GM21390 (cell line): Measurements from ENCODE around the gene CTH.
"Not testable (repeated sequence)": the region's sequence is repeated elsewhere in the genome, so short reads cannot be mapped to it uniquely, and the experiment has no call there.

Experiments
- ATAC-seq: cut with Tn5 transposase; IDR thresholded peaks from one replicate; pipeline ENCODE4 v1.9.1; 2021; ENCODE audit not compliant: unreplicated experiment

Gene CTH

DNA sequence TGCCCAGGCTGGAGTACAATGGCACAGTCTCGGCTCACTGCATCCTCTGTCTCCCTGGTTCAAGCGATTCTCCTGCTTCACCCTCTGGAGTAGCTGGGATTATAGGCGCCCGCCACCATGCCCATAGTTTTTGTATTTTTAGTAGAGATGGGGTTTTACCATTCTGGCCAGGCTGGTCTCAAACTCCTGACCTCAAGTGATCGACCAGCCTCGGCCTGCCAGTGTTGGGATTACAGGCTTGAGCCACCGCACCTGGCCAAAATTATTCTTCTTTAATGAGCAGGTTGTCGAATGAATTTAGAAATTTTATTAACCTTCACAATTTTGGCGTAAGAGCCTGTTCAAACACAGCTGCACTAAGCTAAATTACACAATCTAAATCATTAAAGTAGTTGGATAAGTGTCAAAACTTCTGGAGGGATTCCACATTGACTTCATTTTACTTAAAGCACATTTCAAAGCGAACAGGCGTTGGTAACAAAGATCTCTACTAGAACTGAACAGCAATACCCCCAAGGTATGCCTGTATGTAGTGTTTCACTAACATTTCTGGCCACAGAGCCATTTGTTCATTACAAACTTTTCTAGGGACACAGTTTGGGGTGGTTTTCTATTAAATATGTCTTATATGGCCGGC is 5.2 kb upstream of the CTH start:
- ATAC-seq = no peak

DNA sequence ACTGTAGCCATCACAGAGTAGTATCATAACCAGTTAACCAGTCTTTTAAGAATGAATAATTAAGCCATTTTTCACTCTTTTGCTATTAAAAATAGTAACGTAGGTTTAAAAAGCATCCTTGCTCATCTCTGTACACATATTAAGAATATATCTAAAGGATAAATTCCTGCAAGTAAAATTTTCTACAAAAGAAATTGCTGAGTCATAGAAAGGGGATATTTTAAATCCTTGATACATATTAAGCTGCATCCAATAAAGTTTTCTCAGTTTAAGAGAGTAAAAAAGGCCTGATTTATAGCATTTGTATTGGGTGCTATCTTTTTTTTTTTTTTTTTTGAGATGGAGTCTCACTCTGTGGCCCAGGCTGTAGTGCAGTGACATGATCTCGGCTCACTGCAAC is 1.9 kb upstream of the CTH start:
- ATAC-seq = no peak

DNA sequence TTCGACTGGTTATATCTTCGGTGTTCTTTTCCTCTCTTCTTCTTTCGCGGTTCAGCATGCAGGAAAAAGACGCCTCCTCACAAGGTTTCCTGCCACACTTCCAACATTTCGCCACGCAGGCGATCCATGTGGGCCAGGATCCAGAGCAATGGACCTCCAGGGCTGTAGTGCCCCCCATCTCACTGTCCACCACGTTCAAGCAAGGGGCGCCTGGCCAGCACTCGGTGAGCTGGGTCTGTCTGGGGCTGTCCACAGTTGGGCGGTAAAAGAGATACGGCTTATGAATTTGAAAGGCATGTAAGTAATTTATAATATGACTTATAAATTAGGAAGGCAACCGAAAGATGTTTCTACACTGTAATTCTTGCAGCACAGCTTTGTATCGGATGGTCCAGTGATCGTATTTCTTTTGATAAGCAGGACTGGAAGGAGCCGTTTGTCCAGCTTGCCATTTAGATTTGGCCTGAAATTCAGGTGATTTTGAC is 334 bp downstream of the CTH start:
- ATAC-seq = no peak

DNA sequence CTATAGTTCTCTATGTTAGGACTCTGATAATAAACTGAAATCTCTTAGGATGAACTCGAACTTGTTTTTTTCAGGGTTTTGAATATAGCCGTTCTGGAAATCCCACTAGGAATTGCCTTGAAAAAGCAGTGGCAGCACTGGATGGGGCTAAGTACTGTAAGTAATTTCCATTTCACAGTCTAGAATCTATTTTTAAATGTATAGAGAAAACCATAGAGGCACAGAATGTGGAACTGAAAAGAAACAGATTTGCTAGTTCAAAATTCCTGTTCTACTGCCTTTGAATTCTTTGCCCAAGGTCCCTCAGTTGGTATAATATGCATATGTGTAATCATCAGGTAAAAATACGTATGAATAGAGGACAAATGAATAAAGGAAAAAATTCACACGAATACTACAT is 4.8 kb downstream of the CTH start:
- ATAC-seq = peak; percentile 23

DNA sequence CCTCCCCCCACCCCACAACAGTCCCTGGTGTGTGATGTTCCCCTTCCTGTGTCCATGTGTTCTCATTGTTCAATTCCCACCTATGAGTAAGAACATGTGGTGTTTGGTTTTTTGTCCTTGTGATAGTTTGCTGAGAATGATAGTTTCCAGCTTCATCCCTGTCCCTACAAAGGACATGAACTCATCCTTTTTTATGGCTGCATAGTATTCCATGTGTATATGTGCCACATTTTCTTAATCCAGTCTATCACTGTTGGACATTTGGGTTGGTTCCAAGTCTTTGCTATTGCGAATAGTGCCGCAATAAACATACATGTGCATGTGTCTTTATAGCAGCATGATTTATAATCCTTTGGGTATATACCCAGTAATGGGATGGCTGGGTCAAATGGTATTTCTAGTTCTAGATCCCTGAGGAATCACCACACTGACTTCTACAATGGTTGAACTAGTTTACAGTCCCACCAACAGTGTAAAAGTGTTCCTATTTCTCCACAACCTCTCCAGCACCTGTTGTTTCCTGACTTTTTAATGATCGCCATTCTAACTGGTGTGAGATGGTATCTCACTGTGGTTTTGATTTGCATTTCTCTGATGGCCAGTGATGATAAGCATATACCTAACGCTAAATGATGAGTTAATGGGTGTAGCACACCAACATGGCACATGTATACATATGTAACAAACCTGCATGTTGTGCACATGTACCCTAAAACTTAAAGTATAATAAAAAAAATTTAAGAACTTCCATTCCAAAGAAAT is 8.1 kb downstream of the CTH start:
- not testable (repeated sequence) for ATAC-seq

DNA sequence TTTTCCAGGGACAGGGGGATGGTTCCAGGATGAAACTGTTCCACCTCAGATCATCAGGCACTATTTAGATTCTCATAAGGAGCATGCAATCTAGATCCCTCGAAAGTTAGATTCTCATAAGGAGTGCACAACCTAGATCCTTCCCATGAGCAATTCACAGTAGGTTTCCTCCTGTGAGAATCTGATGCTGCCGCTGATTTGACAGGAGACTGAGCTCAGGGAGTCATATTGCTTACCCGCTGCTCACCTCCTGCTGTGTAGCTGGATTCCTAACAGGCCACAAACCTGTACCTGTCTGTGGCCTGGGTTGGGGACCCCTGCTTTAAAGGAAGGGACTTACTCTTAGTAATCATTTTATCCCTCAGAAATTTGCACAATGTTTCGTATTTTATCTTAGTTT is 9.3 kb downstream of the CTH start:
- ATAC-seq = no peak

DNA sequence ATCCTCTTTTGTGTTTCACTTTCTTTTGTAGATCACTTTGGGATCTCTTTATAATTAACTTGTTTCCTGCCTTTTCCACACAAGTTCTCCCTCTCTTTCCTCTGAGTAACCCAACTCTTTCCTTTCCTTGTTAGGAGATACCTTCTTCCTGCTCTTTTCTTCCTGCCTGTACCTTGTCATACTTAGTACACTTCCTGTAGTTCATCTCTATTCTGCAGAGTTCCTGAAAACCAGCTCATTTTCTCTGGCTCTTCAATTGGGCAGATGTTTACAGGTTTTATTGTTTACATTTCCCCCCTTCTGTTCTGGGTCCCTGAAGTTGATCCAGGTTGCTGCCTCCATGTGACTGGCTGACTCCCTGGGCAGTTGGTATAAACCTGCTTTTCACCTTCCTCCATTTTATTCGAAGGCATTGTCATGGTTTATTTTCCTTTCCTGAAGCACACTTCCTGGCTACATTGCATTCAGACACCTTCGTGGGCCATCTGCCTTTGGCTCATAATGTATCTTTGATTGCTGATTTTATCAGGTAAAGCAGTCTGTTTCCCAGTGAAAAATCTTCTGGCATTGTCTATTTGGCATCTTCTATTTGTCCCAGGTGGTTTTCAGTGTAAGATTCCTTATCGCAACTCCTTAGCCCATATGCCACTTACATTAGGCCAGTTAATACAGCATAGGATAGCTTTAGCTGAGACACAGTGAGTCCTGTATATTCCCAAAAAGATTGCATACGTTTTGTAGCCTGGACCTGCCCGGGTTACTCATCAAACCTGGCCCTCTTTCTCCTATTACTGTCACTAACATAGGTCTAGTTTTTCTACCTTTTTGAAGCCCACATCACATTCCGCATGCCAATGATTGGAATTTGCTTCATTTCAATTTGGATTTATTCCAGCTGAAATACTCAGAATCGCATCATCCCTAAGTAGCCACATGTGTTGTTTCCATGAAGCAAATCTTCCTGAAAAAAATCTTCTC is 15.4 kb downstream of the CTH start:
- ATAC-seq = no peak

DNA sequence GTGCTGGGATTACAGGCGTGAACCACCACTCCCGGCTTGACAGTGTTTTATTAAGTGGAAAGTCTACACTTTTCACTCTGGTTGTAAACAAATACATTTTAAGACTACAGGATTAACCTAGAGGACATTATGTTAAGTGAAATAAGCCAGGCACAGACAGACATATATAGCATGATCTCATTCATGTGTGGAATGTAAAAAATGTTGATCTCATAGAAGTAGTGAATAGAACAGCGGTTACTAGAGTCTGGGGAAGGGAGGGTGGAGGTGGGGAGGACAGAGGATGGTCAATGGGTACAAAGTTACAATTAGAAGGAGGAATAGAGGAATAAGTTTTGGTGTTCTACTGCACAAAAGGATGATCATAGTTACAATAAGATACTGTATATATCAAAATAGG is 16.9 kb downstream of the CTH start:
- ATAC-seq = no peak

DNA sequence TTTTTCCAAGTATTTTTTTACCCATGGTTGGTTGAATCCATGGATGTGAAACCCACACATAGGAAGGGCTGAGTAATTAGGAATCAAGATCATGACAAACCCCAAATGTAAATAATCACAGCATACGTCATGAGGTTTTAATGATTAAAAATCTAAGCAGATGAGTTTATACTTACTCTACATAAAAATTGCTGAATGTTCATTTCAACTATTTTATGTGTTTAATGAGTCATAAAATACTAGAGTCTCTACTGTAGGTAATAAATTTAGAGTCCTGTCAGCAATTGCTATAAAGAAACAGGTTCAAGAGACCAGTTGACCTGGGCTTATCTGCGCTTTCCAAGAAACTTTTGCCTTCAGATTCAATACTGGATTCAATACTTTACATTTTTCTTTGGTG is 18.2 kb downstream of the CTH start:
- no peak for ATAC-seq

DNA sequence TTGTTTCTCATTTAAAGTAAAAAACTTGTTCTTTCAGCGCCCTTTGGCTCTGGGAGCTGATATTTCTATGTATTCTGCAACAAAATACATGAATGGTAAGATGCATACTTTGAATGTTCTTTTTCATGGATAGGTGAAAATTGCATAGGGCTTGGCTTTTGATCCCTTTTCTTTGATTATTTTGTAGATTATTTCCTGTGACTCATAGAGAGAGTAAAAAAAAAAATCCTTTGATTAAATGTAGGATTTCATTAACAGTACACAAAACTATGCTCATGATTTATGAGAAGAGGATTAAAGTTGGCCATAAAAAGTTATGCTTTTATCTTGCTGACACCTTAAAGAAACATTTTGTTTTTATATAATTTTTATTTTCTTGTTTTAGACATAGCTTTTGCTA is 18.7 kb downstream of the CTH start:
- ATAC-seq = no peak

DNA sequence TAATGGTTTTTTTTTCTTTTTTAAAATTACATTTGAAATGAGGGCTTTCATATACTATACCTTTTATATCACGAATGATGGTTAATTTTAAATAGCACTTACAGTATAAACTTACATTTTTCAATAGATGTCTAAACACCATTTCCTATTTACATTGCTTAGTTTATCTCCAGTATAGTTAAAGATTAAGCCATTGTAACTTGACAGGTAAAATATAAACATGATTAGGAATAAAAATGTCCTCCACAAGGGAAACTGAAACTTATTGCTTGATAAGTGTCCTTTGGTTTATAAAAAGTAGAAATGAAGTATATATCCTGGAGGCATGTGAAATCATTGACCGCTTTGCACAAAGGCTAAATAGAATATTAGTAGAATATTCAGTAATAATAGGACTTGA is 20.2 kb downstream of the CTH start:
- ATAC-seq = no peak

DNA sequence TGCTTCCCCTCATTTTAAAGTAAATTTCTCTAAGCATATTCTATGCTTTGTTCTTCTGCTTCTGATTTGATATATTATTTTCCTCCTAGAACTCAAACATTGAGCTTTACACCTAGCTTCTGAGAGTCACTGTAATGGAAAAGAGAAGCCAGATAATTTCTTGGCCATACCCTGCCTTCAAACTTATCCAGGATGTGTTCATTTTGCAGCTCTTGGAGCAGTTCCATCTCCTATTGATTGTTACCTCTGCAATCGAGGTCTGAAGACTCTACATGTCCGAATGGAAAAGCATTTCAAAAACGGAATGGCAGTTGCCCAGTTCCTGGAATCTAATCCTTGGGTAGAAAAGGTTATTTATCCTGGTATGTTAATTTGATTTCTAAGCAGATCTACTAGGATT is 20.8 kb downstream of the CTH start:
- ATAC-seq = no peak

DNA sequence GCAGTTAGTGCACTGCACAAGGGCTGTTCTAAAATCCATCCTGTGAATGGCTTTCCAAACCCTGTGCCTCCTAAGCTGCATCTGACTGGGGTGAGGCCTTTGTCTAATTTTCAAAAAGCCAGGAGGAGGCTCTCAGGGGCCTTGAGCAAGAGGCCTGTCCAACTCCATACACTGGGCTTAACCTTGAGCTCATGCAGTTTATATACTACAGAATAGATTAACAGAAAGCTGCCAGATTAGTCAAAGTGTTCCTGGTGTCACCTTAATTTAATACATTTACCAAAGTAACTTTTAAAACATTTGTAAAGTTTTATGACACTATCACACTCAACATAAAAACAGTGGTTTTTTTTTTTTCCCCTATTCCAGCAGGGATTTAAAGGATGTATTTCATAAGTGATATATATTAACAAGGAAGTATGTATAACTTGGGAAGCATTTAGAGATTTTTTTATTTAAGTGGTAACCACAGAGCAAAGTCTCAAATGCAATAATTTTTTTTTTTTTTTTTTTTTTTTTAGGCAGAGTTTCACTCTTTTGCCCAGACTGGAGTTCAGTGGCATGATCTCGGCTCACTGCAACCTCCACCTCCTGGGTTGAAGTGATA is 23.3 kb downstream of the CTH start:
- ATAC-seq = no peak

DNA sequence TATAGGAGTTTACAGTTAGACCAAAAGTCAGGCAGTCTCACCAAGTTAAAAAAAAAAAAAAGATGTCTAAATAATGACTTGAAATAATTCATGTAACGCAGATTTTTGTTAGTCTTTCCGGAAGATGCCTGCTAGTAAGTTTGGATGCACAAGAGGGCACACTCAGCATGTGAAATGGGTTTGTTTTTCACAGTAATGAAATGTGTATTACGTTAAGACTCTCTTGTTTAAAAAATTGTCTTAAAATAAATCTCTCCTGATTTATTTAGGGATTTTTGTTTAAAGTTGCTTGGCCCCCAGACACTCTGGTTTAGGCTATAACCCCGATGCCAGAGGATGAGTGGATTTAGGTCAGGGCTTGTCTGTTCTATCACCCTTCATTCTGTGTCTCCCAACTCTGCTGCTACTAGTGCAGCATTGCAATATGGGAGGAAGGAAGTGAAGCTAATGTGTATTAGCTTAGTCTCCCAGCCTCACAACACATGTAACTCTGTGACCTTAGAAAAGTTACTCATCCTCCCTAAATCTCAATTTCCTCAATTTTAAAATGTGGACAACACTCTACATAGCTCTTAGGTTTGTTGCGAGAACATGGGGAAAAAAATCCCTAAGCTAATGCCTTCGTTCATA is 25.7 kb downstream of the CTH start:
- no peak for ATAC-seq

DNA sequence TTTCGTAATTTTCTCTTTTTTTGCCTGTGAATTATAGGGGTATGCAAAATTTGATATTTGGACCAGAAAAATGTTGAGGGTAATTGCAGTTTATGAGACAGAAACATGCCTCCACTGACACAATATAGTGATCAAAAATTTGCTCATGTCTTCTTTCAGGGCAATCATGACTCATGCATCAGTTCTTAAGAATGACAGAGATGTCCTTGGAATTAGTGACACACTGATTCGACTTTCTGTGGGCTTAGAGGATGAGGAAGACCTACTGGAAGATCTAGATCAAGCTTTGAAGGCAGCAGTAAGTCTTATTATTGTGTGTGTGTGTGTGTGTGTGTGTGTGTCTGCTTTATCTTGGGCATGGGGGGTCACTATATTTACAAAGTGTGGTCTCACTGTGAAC is 27.5 kb downstream of the CTH start:
- ATAC-seq = no peak

DNA sequence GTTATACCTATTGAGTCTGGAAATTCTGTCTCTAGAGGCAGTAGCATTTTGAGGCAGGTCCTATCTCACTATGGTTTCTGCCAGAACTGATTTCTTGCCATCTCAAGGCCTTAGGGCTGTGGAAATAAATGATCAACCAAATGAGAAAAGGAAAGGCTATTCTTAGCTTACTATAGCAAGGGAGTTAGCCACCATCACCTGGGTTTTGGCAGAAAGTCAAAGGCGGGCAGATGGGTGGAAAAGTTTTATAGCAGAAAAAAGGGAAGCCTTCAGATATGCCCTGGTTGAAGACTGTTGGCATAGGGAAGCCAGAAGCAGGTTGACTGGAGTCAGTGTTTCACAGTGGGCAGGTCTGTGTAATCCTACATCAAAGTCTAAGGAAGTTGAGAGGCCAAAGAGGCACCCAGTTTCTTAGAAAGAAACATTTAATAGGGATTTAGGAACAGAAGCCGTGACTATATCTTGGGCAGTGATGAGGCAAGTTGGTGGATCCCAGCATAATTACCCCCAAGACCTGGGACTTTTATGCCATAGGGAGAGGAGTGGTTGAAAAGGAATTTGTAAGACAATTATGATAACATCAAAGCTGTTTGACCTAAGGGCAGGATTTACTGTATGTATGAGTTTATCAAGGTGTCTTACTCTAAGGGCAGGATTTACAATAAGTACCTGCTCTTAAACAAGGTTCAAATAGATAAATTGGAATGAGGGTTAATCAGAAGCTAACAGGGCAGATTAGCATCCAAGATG is 29.7 kb downstream of the CTH start:
- no peak for ATAC-seq

DNA sequence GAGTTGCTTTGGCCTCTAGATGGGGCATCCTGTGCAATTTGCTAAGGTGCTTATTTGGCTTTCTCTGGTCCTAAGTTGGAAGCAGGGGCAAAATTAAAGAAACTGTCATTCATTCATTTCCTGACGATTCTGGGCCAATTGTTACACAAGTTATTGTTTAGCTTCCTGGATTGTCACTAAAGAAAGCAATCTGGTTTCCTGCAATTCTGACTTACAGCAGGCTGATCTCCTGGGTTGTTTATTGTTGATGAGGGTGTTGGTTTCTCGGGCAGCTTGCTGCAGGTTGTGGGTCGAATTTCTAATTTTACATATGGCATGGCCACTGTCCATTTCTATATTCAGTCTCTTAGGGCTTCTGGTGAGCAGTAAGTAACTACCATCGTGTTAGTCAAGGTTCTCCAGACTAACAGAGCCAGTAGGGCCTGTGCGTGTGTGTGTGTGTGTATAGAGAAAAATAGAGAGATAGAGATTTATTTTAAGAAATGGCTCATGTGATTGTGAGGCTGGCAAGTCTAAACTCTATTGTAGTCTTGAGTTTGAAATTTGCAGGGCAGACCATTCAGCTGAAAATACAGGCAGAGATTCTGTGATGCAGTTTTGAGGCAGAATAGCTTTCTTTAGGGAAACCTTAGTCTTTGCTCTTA is 30.4 kb downstream of the CTH start:
- ATAC-seq = no peak

DNA sequence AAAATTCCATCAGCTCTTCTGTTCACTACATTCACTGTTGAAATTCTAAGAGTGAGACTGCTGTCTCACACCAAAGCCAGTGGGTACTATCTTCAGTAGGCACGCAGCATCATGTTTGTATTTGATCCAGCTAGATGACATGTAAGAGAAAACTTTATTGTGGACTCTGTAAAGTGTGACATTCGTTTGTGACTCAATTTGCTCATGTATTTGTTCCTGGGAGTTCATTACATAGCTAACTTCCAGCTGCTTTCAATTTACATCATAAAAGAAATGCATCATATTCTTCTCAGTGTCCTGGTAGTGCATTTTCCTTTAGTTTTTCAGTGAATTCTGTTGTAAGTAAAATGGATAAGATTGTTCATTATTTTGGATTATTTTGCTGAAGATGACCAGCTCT is 31.4 kb downstream of the CTH start:
- no peak for ATAC-seq

DNA sequence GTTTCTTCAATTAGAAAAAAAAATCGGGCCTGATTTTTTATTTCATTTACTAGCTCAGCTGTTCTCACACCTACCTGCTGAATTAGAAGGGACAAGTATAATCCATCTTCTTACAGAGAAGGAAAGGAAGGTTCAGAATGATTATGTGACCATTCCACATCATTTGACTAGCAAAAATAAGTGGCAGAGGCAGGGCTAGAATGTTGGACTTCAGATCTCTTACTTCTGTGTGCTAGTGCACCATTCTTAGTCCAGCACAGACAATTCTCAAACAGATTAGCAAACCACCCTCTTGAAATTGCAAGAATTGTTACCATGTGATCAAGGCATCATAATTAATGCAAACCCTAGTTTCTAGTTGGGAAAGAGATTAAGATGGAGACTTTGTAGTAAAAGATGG is 32.7 kb downstream of the CTH start:
- ATAC-seq = no peak

DNA sequence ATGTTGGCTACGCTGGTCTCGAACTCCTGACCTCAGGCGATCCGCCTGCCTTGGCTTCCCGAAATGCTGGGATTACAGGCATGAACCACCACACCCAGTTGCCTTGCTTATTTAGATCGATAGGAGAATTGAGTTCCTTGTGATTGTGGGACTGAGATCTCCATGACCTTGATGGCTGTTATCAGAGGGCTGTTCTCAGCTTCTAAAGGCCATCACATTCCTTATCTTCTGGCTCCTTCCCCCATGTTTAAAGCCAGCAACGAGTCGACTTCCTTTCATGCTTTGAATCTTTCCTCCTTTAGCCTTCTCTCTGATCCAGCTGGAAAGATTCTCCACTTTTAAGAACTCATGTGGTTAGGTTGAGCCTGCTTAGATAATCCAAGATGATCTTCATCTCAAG is 38.0 kb downstream of the CTH start:
- no peak for ATAC-seq
